Thymus (tissue), 11 donors: Measurements from ENCODE around the gene CCDC126. TPM values are rescaled to one million over a fixed set of nuclear protein-coding genes. Genes with fewer than 3 reads are reported as not detected.

ENCODE experiments used
- DNase-seq, 9 donors: peaks; one replicate each; pipeline ENCODE4 v3.0.0-alpha.2; 2013; ENCODE audit warnings: low spot score in 9 of 9, low read depth in 6 of 9, missing footprints in 1 of 9
- H3K27ac ChIP-seq, 2 donors: one replicate each; pipeline ENCODE4 v1.5.1; 2013; ENCODE audit warnings: control low read depth in 1 of 2, low read depth in 1 of 2, low read length in 1 of 2, mild to moderate bottlenecking in 1 of 2, moderate library complexity in 1 of 2
- H3K27me3 ChIP-seq, 2 donors: one replicate each; pipeline ENCODE4 v1.5.1; 2013; ENCODE audit warnings: low read length in 1 of 2; ENCODE audit not compliant: control insufficient read depth in 2 of 2, insufficient read depth in 1 of 2
- H3K36me3 ChIP-seq, 2 donors: one replicate each; pipeline ENCODE4 v1.5.1; 2013; ENCODE audit warnings: low read length in 1 of 2, mild to moderate bottlenecking in 1 of 2, moderate library complexity in 1 of 2; ENCODE audit not compliant: control insufficient read depth in 2 of 2, insufficient read depth in 2 of 2
- H3K4me1 ChIP-seq, 2 donors: one replicate each; pipeline ENCODE4 v1.5.1; 2013; ENCODE audit warnings: low read length in 2 of 2; ENCODE audit not compliant: control insufficient read depth in 2 of 2, insufficient read depth in 2 of 2
- H3K4me3 ChIP-seq, 2 donors: one replicate each; pipeline ENCODE4 v1.5.1; 2013; ENCODE audit warnings: low read length in 2 of 2, control low read depth in 1 of 2, mild to moderate bottlenecking in 1 of 2
- H3K9me3 ChIP-seq, 2 donors: one replicate each; pipeline ENCODE4 v1.5.1; 2013; ENCODE audit warnings: low read length in 1 of 2, mild to moderate bottlenecking in 1 of 2; ENCODE audit not compliant: control insufficient read depth in 2 of 2, insufficient read depth in 1 of 2
- WGBS: extraction: QIAGEN DNeasy Blood & Tissue Kit; methylation state at CpG from one replicate; pipeline ENCODE4 v1.1.7; 2013; 5-methylcytosine and 5-hydroxymethylcytosine counted together
- polyA plus RNA-seq: library from polyadenylated mRNA; stranded (reverse); fragments of 200-250 nt; gene quantifications from one replicate; pipeline ENCODE4 v1.2.3, GENCODE V29; 2013
- total RNA-seq: library from RNA; stranded (reverse); fragments of 120-200 nt; gene quantifications from one replicate; pipeline ENCODE4 v1.2.4, GENCODE V29; 2013
- donor health status: healthy.

The CCDC126 gene
- total and polyA plus RNA-seq, 2 donors: 8.3 to 18.4 TPM

GRCh38 chr7:23655433-23655832 is 58.3 kb downstream of the CCDC126 start:
- 98% methylated on average over 22 of the region's 22 CpGs for WGBS
- peaks cover 7 to 17% of the 10 kb centered on the region in 2 donors for H3K9me3 ChIP-seq
- H3K4me1 ChIP-seq: no peaks in the 10 kb centered on the region
- no peak overlapping the region for H3K4me3 ChIP-seq
- no peaks in the 10 kb centered on the region for H3K36me3 ChIP-seq
- H3K27me3 ChIP-seq: no peaks in the 10 kb centered on the region
- DNase-seq: no peak
- H3K27ac ChIP-seq: no peak overlapping the region

GRCh38 chr7:23658831-23659427 is 61.7 kb downstream of the CCDC126 start:
- WGBS: 90% methylated on average over 7 of the region's 7 CpGs
- Histone ChIP-seq H3K4me1 (no peaks in the 10 kb centered on the region), H3K27ac (no peak overlapping the region), H3K4me3 (no peak overlapping the region), H3K9me3 (peaks cover 7 to 14% of the 10 kb centered on the region in 2 donors), H3K36me3 (no peaks in the 10 kb centered on the region), H3K27me3 (no peaks in the 10 kb centered on the region)
- DNase-seq: no peak

GRCh38 chr7:23661385-23661784 is 64.2 kb downstream of the CCDC126 start:
- peaks cover 0 to 4% of the 10 kb centered on the region in 2 donors for H3K9me3 ChIP-seq
- no peaks in the 10 kb centered on the region for H3K27me3 ChIP-seq
- H3K4me1 ChIP-seq: no peaks in the 10 kb centered on the region
- no peak overlapping the region for H3K27ac ChIP-seq
- DNase-seq: no peak
- H3K4me3 ChIP-seq: no peak overlapping the region
- no peaks in the 10 kb centered on the region for H3K36me3 ChIP-seq
- 95% methylated on average over 3 of the region's 3 CpGs for WGBS

GRCh38 chr7:23662124-23662983 is 65.2 kb downstream of the CCDC126 start:
- no peaks in the 10 kb centered on the region for H3K36me3 ChIP-seq
- no peak for DNase-seq
- 93% methylated on average over 8 of the region's 8 CpGs for WGBS

GRCh38 chr7:23662984-23663313 is 65.8 kb downstream of the CCDC126 start:
- no peaks in the 10 kb centered on the region for H3K27me3 ChIP-seq
- H3K9me3 ChIP-seq: peaks cover 0 to 4% of the 10 kb centered on the region in 2 donors
- WGBS: 97% methylated on average over 2 of the region's 2 CpGs
- H3K4me3 ChIP-seq: no peak overlapping the region
- no peaks in the 10 kb centered on the region for H3K36me3 ChIP-seq
- DNase-seq: no peak
- no peak overlapping the region for H3K27ac ChIP-seq
- no peaks in the 10 kb centered on the region for H3K4me1 ChIP-seq

More at GRCh38 chr7:23662124-23662983, 65.2 kb downstream of the CCDC126 start:
- Histone ChIP-seq H3K27ac (no peak overlapping the region), H3K4me1 (no peaks in the 10 kb centered on the region), H3K9me3 (peaks cover 0 to 4% of the 10 kb centered on the region in 2 donors), H3K27me3 (no peaks in the 10 kb centered on the region), H3K4me3 (no peak overlapping the region)

GRCh38 chr7:23664122-23664521 is 66.9 kb downstream of the CCDC126 start:
- Histone ChIP-seq H3K27me3 (no peaks in the 10 kb centered on the region), H3K4me3 (no peak overlapping the region), H3K27ac (no peak overlapping the region), H3K36me3 (no peaks in the 10 kb centered on the region), H3K9me3 (peaks cover 0 to under 1% of the 10 kb centered on the region in 2 donors), H3K4me1 (no peaks in the 10 kb centered on the region)
- no peak for DNase-seq

- H3K27me3 ChIP-seq: no peaks in the 10 kb centered on the region
- WGBS: 96% methylated on average over 3 of the region's 3 CpGs
- no peaks in the 10 kb centered on the region for H3K4me1 ChIP-seq
- no peak overlapping the region for H3K4me3 ChIP-seq
- no peaks in the 10 kb centered on the region for H3K9me3 ChIP-seq
- H3K27ac ChIP-seq: no peak overlapping the region
- no peak for DNase-seq
- no peaks in the 10 kb centered on the region for H3K36me3 ChIP-seq
Measured at GRCh38 chr7:23672033-23672432, 74.9 kb downstream of the CCDC126 start.

GRCh38 chr7:23679898-23680413 is 82.8 kb downstream of the CCDC126 start, which contains the start of gene FAM221A:
FAM221A (plus strand) TSS chr7:23680199; CDS start chr7:23680219, 20 bp downstream.
- Histone ChIP-seq H3K4me3 (peak within 1 kb of the TSS; percentile 66 to 73), H3K36me3 (no peaks in the 10 kb centered on the region), H3K4me1 (peaks cover 2 to 7% of the 10 kb centered on the region in 2 donors), H3K9me3 (no peaks in the 10 kb centered on the region), H3K27ac (peak within 1 kb of the TSS in 1 of 2 donors; percentile 56), H3K27me3 (no peaks in the 10 kb centered on the region)
- peak; percentile 49 to 86 (median 68) for DNase-seq
- WGBS: under 1% methylated on average over 53 of the region's 53 CpGs
